Stimulated activated CD8-positive, alpha-beta memory T cell treated with anti-CD3 and anti-CD28 coated beads, Interleukin-12 subunit alpha, Interleukin-12 subunit beta, amount 100 ng/mL, for 24 hours (primary cell): ENCODE results near the gene LGALS7.
"Not testable (repeated sequence)": the region's sequence is repeated elsewhere in the genome, so short reads cannot be mapped to it uniquely, and the experiment has no call there.

Source experiments
- DNase-seq: peaks from one replicate; pipeline ENCODE4 v3.0.0-alpha.2; 2020; ENCODE audit errors: extremely low read depth

Gene LGALS7

GRCh38 chr19:38774181-38774950, 1.0 kb upstream of the LGALS7 start:
- no peak for DNase-seq

DNA sequence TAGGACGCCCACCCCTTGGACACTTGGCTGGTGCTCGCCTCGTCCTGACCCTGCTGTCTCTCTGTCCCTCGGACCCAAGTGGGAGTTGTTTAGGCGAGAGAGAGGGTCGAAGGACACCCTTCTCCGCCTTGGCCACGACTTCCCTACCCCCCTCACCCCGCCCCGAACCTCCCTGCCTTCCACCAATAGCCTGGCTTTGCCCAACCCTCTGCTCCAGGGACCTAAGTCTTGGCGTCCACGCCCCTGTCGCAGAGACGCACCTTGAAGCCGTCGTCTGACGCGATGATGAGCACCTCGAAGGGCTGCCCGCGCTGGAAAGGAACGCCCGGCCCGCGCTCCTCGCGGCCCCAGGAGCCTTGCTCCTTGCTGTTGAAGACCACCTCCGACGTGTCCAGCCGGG, 1.7 kb downstream of the LGALS7 start:
- not testable (repeated sequence) for DNase-seq

- not testable (repeated sequence) for DNase-seq
Measured at GRCh38 chr19:38770949-38771275, 2.4 kb downstream of the LGALS7 start.

DNA sequence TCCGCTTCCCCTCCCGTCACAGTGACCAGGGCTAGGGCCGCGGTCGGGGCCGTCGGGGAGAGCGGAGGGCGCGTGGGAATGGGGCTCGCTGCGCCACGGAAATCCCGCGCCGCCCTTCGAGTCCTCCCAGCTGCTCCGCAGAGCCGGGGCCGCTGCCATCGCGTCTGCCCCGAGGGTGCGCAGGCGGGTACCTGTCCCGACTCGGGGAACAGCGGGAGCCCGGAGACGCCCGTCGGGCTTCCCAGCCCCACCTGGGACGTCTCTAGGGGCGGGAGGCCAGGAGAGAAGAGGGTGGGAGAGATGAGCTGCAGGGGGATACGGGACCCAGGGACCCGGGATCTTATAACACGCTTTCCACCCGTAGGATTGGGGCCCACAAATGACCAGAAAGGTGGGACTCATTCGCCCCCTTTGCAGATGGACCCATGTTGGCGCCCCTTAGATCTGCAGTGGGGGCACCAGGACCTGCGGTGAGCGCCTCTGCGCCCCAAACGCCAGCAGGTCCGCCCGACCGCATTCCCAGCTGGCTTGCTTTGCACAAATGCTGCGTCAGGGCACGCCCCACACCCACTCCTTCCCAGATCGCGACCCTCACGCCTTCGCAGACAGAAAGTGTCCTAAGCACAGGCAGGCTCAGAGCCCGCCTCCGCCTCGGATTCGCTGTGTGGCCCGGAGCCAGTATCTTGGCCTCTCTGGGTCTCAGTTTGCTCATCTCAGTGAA, 2.9 kb downstream of the LGALS7 start:
- DNase-seq = not testable (repeated sequence)

- peak; percentile 69 for DNase-seq
Measured at GRCh38 chr19:38769635-38770211, 3.6 kb downstream of the LGALS7 start.

DNA sequence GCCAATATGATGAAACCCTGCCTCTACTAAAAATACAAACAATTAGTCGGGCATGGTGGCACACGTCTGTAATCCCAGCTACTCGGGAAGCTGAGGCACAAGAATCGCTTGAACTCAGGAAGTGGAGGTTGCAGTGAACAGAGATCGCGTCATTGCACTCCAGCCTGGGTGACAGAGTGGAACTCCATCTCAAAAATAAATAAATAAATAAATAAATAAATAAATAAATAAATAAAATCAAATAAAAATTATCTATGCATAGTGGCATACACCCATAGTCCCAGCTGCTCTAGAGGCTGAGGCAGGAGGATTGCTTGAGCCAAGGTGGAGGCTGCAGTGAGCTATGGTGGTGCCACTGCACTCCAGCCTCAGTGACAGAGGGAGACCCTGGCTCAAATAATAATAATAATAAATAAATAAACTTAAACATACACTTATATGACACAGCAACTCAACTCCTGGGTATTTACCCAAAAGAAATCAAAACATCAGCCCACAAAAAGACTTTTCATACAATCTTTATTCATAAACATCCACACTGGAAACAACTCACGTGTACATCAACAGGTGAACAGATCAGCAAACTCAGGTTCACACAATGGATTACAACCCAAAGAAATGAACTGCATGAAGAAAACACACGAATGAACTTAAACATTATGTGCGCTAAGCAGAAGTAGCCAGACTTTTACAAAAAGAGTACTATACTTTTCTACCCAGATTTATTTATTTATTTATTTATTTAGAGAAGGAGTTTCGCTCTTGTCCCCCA, 6.9 kb downstream of the LGALS7 start:
- DNase-seq = no peak

GRCh38 chr19:38765214-38765613, 8.1 kb downstream of the LGALS7 start:
- no peak for DNase-seq

DNA sequence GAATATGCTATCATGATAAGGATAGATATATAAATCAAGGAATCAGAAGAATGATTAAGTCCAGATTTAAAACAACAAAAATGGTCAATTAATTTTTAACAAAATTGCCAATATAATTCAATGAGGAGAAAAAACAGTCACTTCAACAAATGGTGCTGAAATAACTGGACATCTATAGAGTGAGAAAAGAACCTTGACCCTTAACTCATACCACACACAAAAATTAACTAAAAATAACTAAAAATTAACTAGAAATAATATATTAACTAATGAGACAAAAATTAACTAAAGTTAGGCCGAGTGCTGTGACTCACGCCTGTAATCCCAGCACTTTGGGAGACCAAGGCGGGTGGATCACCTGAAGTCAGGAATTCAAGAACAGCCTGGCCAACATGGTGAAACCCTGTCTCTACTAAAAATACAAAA, 9.5 kb downstream of the LGALS7 start:
- DNase-seq = no peak

- DNase-seq = not testable (repeated sequence)
Measured at GRCh38 chr19:38761884-38762389, 11.4 kb downstream of the LGALS7 start.

DNA sequence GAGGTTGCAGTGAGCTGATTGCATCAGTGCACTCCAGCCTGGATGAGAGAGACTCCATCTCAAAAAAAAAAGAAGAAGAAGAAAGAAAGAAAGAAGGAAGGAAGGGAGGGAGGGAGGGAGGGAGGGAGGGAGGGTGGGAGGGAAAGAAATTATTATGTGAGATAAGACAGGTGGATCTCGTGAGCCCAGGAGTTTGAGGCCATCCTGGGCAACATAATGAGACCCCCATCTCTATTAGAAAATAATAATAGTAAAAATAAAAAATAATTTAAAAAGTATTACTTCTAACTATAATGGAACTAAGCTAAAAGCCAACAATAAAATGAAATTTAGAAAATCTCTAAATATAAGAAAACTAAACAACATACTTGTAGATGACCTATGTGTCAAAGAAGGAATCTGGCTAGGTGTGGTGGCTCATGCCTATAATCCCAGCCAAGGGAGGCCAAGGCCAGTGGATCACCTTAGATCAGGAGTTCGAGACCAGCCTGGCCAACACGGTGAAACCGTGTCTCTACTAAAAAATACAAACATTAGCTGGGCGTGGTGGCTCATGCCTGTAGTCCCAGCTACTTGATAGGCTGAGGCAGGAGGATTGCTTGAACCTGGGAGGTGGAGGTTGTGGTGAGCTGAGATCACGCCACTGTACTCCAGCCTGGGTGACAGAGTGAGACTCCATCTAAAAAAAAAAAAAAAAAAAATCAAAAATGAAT, 12.4 kb downstream of the LGALS7 start:
- not testable (repeated sequence) for DNase-seq

DNA sequence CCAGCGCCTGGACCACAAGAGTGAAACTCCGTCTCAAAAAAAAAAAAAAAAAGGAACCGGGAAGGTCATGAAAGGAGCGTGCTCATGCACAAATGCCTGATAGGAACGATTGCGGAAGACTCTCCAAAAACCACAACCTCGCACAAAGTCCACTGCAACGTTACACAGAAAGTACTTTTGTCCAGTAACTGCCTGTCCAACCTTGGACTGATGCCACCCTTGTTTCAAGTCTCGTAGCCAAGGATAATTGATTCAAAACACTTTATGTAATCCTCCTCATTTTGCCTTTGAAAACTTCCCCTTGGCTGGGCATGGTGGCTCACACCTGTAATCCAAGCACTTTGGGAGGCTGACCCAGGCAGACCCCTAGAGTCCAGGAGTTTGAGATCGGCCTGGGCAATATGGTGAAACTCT, 13.7 kb downstream of the LGALS7 start:
- no peak for DNase-seq

DNA sequence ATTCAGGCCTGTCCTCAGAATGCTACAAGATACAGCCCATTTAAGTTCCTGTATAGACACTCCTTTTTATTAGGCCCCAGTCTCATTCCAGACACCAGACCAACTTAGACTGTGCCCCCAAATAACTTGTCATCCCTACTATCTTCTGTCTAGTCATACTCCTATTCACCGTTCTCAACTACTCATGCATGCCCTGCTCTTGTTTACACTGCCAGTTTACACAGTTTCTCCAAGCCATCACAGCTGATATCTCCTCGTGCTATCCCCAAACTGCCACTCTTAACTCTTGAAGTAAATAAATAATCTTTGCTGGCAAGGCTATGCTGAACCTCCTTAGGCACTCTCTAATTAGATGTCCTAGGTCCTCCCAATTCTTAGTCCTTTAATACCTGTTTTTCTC, 19.1 kb downstream of the LGALS7 start:
- DNase-seq = not testable (repeated sequence)

DNA sequence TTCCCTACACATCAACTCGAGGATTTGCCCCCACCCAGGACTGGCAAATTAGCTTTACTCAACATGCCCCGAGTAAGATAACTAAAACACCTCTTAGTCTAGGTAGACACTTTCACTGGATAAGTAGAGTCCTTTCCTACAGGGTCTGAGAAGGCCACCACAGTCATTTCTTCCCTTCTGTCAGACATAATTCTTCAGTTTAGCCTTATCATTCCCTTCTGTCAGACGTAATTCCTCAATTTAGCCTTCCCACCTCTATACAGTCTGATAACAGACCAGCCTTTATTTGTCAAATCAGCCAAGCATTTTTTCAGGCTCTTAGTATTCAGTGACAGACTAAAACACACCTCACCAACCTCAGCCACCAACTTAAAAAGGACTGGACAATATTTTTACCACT, 19.5 kb downstream of the LGALS7 start:
- not testable (repeated sequence) for DNase-seq

DNA sequence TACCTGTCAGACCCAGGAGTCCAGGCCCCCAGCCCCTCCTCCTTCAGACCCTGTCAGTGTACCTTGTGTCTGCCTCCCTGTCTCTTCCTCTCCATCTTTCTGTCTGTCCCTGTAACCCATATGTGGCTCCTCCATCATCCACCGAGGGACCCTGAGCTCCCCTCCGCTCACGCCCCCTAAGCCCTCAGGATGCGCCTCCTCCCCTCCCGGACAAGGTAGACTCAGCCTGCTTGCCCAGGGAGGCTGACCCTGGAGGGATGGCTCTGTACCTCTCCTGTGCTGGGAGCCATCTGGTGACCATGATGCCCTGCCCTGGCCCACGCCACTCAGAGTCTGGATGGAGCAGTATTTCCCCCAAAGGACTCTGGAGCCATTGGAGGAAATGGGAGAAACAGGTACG, 28.0 kb downstream of the LGALS7 start:
- DNase-seq = no peak

DNA sequence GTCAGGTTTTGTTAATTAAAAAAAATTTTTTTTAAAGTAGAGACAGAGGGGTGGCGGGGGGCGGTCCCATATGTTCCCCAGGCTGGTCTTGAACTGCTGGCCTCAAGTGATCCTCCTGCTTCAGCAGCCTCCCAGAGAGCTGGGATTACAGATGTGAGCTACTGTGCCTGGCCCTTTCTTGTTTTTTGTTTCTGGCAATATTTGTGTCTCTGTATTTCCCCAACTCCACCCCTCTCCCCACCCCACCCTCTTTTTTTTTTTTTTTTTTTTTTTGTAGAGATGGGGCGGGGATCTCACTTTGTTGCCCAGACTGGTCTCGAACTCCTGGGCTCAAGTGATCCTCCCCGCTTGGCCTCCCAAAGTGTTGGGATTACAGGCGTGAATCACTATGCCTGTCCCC, 28.4 kb downstream of the LGALS7 start:
- DNase-seq = no peak

DNA sequence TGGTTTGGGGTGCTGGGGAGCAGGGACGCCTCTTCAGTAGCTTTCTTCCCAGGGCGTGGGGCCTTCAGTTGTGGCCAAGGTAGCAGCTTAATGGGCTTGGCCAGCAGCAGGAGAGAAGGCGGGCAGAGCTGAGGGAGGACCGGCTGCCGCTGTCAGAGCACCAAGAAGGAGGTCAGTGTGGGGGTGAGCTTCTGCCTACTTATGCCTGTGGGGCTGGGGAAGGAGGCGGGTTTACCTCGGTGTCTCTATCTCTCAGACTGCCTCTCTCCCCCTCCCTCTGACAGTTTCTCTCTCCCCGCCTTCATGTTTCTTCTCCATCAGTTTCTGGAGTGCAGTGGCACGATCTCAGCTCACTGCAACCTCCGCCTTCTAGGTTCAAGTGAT, 29.0 kb downstream of the LGALS7 start, which contains the start of gene CAPN12:
TSS of gene CAPN12 (minus strand) at position 177 of the 384 bp plus-strand sequence. CDS start 309 bp downstream, outside the sequence.
- DNase-seq = no peak

DNA sequence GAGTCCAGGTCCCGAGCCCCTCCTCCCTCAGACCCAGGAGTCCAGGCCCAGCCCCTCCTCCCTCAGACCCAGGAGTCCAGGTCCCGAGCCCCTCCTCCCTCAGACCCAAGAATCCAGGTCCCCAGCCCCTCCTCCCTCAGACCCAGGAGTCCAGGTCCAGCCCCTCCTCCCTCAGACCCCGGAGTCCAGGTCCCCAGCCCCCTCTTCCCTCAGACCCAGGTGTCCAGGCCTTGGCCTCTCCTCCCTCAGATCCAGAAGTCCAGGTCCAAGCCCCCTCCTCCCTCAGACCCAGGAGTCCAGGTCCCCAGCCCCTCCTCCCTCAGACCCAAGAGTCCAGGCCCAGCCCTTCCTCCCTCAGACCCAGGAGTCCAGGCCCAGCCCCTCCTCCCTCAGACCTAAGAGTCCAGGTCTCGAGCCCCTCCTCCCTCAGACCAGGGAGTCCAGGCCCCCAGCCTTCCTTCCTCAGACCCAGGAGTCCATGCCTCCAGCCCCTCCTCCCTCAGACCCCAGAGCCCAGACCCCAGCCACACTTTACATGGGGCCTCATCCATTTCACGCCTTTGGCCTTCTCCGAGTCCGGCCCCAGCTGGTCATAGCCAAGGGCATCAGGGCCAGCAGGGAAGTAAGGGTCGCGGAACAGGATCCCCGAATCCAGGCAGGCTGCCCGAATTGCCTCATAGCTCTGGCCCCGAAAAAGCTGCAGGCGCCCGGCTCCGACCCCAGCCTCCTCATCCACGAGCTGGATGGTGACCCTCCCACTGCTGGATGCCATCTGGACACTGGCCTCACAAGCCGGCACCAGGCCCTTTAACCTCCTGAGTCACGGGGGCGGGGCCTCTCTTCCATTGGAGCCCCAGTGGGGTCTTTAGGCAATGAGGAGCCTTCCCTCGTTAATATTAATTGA, 29.7 kb downstream of the LGALS7 start:
- DNase-seq = no peak

DNA sequence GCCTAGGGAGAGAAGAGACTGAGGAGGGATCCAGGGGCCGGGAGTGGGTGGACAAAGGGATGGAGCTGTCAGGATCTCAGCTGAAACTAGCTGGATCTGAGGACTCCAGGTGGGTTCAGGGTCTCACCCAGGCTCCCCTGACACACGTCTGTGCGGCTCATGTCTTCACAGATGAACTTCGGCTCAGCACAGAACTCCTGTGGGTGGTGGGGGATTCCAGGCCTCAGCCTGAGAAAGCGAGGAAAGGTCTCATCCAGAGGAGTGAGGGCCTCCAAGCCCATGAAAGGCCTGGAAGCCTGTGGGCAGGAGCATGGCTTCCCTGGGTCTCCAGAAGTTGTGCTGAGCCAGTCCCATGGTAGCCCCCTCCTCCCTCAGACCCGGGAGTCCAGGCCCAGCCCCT, 30.4 kb downstream of the LGALS7 start:
- DNase-seq = no peak

DNA sequence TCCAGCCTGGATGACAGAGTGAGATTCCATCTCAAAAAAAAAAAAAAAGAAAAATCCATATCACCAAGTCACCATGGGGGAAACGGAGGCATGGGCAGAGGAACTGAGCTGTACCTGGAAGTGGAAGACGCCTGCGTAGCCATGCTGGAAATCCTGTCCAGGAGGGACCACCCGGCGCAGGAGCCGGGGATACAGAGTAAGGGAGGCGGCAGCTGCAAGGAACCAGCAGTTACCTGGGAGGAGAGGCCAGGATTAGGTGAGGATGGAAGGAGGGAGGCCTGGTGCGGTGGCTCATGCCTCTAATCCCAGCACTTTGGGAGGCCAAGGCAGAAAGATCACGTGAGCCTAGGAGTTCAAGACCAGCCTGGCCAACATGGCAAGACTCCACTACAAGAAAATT, 31.0 kb downstream of the LGALS7 start:
- no peak for DNase-seq

DNA sequence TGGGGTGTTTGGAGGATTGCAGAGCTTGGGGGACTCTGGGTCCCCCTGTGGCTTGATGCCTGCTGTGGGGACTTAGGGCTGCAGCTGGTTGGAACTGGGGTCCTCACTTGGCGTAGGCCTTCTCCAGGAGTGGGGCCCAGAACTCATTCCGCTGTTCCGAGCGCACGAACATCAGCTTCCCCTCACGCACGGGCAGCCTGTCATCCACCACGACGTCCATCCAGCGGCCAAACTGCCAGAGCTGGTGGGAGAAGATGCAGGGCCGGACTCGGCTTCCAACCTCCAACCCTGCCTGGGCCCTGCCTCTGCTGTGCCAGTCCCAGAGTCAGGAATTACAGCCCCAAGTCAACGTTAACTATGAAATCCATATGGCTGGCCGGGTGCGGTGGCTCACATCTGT, 31.6 kb downstream of the LGALS7 start:
- no peak for DNase-seq
